Adrenal gland (tissue), 12 donors: Measurements from ENCODE around the gene USP34. TPM values are rescaled to one million over a fixed set of nuclear protein-coding genes. Genes with fewer than 3 reads are reported as not detected.

ENCODE experiments used
- DNase-seq, 7 donors: peaks; one replicate each; pipeline ENCODE4 v3.0.0-alpha.2; 2019 to 2020
- H3K27ac ChIP-seq, 5 donors: fragments of 200-600 bp; sonication (generic) in 4 of 5; 1 replicate in 3 of 5; 2 replicates in 2 of 5; pipeline versions ENCODE4 v1.5.1 to v1.8.0; 2016 to 2020; ENCODE audit warnings: mild to moderate bottlenecking in 1 of 5
- H3K27me3 ChIP-seq: fragments of 200-600 bp; 2 replicates; pipeline ENCODE4 v1.8.0; 2021
- H3K36me3 ChIP-seq, 2 donors: fragments of 200-600 bp; replicated peaks in 1 of 2; 1 replicate in 1 of 2; 2 replicates in 1 of 2; pipeline versions ENCODE4 v1.5.1 to v1.8.0; 2018 to 2022
- H3K4me1 ChIP-seq, 2 donors: fragments of 200-600 bp; replicated peaks in 1 of 2; 1 replicate in 1 of 2; 2 replicates in 1 of 2; pipeline versions ENCODE4 v1.5.1 to v1.8.0; 2018 to 2021
- H3K4me3 ChIP-seq, 4 donors: fragments of 200-600 bp; sonication (generic) in 3 of 4; one replicate each; pipeline ENCODE4 v1.5.1; 2016 to 2018
- H3K9me3 ChIP-seq, 3 donors: fragments of 200-600 bp; sonication (generic) in 1 of 3; replicated peaks in 1 of 3; 1 replicate in 2 of 3; 2 replicates in 1 of 3; pipeline versions ENCODE4 v1.5.1 to v1.8.0; 2016 to 2021
- POLR2A ChIP-seq, 2 donors: fragments of 450-650 bp; IDR thresholded peaks; one replicate each; pipeline ENCODE4 v1.6.1; 2017; ENCODE audit warnings: antibody characterized with exemption in 2 of 2, mild to moderate bottlenecking in 2 of 2, moderate library complexity in 1 of 2
- WGBS, 4 donors: extraction: QIAGEN DNeasy Blood & Tissue Kit in 2 of 4; methylation state at CpG; one replicate each; pipeline versions ENCODE4 v1.1.5 to v1.1.7; 2013 to 2017; 5-methylcytosine and 5-hydroxymethylcytosine counted together
- intact Hi-C, 2 donors: fragments of 100-400 bp; cut with DNase I; formaldehyde crosslinking; loops; one replicate each; pipeline versions ENCODE4 v1.14.1 to v1.15.0; 2022 to 2023
- polyA plus RNA-seq, 3 donors: library from polyadenylated mRNA; stranded (reverse); fragments of 200-250 nt in 2 of 3; fragments of 350-450 nt in 1 of 3; fragmentation: Illumina TruSeq in 1 of 3; extraction: RNeasy Lipid Tissue Mini Kit (QIAGEN cat#74804) in 1 of 3; gene quantifications; one replicate each; pipeline ENCODE4 v1.2.3, GENCODE V29; 2013 to 2014
- total RNA-seq, 9 donors: library from RNA; depleted of rRNA in 4 of 9; stranded (reverse); fragments of >200 nt in 4 of 9; fragments of 120-200 nt in 1 of 9; fragmentation: NEBNext Ultra II Directional in 1 of 9; extraction: Animal tissue kit (Norgen Biotek cat#: 25700) in 1 of 9; gene quantifications; one replicate each; pipeline versions ENCODE4 v1.1.0 to v1.2.4, GENCODE V29; 2013 to 2023
- TF ChIP-seq, protein P1 (sequence below), 6 experiments: fragments of 450-650 bp in 4 of 6; fragments of 200-600 bp in 2 of 6; sonication (generic) in 1 of 6; IDR thresholded peaks; 1 replicate in 5 of 6; 2 replicates in 1 of 6; pipeline versions ENCODE4 v1.5.1 to v1.8.0; 2016 to 2021; ENCODE audit warnings: antibody characterized with exemption in 6 of 6, mild to moderate bottlenecking in 2 of 6, moderate library complexity in 1 of 6
- donor health status: healthy with polysubstance abuse.
- donor health status: Bipolar disorder and iron deficiency.
- donor health status: DM: yes; HTN: yes; CAD: no.
- donor health status: DM: no; HTN: no; CAD: no.
- donor health status: DM: no; HTN: no; CAD: no.
- donor health status: DM: yes; HTN: yes; CAD: no.

USP34 gene
- total and polyA plus RNA-seq, 12 donors = 78.1 to 163 (median 99.2) TPM

DNA sequence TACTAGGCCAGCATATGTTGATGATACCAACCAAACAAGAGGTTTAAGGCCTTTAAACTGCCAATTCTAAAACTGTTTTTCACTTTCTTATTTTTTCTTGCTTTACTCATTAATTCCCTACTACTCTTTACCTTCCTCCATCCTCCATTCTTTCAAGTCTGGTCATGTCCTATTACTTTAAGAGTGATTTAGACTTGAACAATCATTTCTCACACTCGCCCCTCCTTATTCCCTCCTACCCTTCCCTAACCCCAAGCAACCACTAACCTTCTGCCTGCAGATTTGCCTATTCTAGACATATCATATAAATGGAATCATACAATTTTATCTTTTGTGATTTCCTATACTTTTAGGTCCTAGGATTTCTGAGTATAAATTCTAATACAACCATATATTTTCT lies 127.7 kb downstream of the USP34 start:
- H3K4me1 ChIP-seq = no peaks in the 10 kb centered on the region
- no peak for DNase-seq
- no peaks in the 10 kb centered on the region for H3K9me3 ChIP-seq
- intact Hi-C loops = no loop called here
- peaks cover 0 to 56% of the 10 kb centered on the region in 2 donors for H3K36me3 ChIP-seq
- WGBS, 4 donors = 96 to 100% (median 97%) methylated on average over 1 of the region's 1 CpG
- H3K27me3 ChIP-seq = no peaks in the 10 kb centered on the region
- H3K4me3 ChIP-seq = no peak overlapping the region
- H3K27ac ChIP-seq = no peak overlapping the region
- no peak for TF ChIP-seq POLR2A (IDR thresholded peaks at IDR 0.05)
- TF ChIP-seq, protein P1, sequence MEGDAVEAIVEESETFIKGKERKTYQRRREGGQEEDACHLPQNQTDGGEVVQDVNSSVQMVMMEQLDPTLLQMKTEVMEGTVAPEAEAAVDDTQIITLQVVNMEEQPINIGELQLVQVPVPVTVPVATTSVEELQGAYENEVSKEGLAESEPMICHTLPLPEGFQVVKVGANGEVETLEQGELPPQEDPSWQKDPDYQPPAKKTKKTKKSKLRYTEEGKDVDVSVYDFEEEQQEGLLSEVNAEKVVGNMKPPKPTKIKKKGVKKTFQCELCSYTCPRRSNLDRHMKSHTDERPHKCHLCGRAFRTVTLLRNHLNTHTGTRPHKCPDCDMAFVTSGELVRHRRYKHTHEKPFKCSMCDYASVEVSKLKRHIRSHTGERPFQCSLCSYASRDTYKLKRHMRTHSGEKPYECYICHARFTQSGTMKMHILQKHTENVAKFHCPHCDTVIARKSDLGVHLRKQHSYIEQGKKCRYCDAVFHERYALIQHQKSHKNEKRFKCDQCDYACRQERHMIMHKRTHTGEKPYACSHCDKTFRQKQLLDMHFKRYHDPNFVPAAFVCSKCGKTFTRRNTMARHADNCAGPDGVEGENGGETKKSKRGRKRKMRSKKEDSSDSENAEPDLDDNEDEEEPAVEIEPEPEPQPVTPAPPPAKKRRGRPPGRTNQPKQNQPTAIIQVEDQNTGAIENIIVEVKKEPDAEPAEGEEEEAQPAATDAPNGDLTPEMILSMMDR (IDR thresholded peaks at IDR 0.05) = no peak

DNA sequence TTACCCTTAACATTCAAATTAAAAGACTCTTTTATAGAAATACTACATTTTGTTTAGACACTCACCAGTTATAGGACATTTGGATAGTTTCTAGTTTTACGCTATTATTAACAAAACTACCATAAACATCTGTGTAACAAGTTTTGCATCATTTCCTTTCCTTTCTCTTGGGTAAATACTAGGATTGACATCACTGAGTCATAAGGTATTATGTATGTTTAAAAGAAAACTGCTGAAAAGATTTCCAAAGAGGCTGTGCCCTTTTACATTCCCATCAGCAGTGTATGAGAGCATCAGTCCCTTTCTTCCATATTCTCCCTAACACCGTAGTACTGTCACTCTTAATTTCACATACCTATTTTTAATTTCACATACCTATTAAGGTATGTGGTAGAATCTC lies 130.6 kb downstream of the USP34 start:
- no peak overlapping the region for H3K27ac ChIP-seq
- H3K9me3 ChIP-seq = no peaks in the 10 kb centered on the region
- intact Hi-C loops = no loop called here
- no peaks in the 10 kb centered on the region for H3K4me1 ChIP-seq
- H3K36me3 ChIP-seq = peaks cover 0 to 33% of the 10 kb centered on the region in 2 donors
- H3K27me3 ChIP-seq = no peaks in the 10 kb centered on the region
- no peak overlapping the region for H3K4me3 ChIP-seq
- no peak for DNase-seq
- no peak for TF ChIP-seq POLR2A (IDR thresholded peaks at IDR 0.05)
- TF ChIP-seq, protein P1 (IDR thresholded peaks at IDR 0.05) = no peak
- WGBS, 4 donors = 94 to 98% (median 96%) methylated on average over 2 of the region's 2 CpGs

DNA sequence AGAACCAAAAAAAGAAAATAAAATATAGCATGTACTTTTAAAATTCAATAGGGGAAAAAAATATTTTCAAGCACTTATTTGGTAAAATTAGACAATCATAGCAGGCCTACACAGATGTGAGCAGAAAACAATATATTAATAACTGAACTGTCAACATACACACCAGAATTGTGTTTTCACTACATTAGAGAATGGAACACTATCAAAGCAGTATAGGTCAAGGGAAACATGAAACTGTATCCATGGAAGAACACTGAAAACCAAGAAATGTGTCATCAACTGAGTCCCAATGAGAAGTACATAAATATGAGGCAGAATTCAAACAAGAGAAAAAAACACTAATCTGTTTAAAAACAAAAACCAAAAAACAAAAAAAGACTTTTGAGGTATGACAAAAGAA lies 132.4 kb downstream of the USP34 start:
- no peaks in the 10 kb centered on the region for H3K27me3 ChIP-seq
- TF ChIP-seq, protein P1 (IDR thresholded peaks at IDR 0.05) = no peak
- TF ChIP-seq POLR2A (IDR thresholded peaks at IDR 0.05) = no peak
- no peaks in the 10 kb centered on the region for H3K4me1 ChIP-seq
- no peak overlapping the region for H3K4me3 ChIP-seq
- peaks cover 0 to 28% of the 10 kb centered on the region in 2 donors for H3K36me3 ChIP-seq
- H3K27ac ChIP-seq = no peak overlapping the region
- H3K9me3 ChIP-seq = no peaks in the 10 kb centered on the region
- no peak for DNase-seq
- intact Hi-C loops = no loop called here

DNA sequence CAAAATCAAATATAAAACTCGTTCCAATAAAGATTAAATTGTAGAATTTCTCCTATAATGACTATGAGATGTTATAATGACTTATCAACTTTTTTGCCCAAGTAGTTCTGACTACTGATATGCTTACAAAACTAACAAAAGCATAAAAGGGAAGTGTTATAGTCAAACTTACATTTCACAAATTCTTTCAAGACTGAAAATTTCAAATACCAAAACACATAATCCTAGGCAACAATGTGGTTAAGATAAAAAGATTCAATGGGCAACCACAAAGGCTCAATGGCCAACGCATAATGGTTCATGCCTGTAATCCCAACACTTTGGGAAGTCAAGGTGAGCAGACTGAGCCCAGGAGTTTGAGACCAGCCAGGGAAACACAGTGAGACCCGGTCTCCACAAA lies 135.7 kb downstream of the USP34 start:
- Histone ChIP-seq H3K9me3 (no peaks in the 10 kb centered on the region), H3K4me3 (no peak overlapping the region), H3K4me1 (no peaks in the 10 kb centered on the region), H3K27me3 (no peaks in the 10 kb centered on the region), H3K27ac (no peak overlapping the region), H3K36me3 (peaks cover 0 to 17% of the 10 kb centered on the region in 2 donors)
- DNase-seq = no peak
- intact Hi-C loops = no loop called here
- WGBS, 4 donors = 90 to 96% (median 94%) methylated on average over 3 of the region's 3 CpGs
- TF ChIP-seq, protein P1 (IDR thresholded peaks at IDR 0.05) = no peak
- TF ChIP-seq POLR2A (IDR thresholded peaks at IDR 0.05) = no peak
